Hematopoietic multipotent progenitor cell treated with erythropoietin and hydrocortisone succinate and interleukin-3 and kit ligand, for 15 days (in vitro differentiated cells): ENCODE data around the gene CTSF.
A peak's percentile ranks its signal among the peaks of the same experiment; 100 is the strongest.
"Not testable (repeated sequence)": the region's sequence is repeated elsewhere in the genome, so short reads cannot be mapped to it uniquely, and the experiment has no call there.

Experiments used
- DNase-seq: peaks from one replicate; pipeline ENCODE4 v3.0.0-alpha.2; 2015; ENCODE audit warnings: low spot score

CTSF gene

GRCh38 chr11:66568124-66568916 lies at the start of gene CTSF:
Gene CTSF (minus strand): TSS chr11:66568606. CDS start chr11:66568486, 120 bp downstream.
- DNase-seq = peak; percentile 48

GRCh38 chr11:66617155-66617834 lies 48.9 kb upstream of the CTSF start:
- DNase-seq = no peak

- peak; percentile 99 for DNase-seq
Observed at GRCh38 chr11:66616379-66617154, 48.2 kb upstream of the CTSF start, which contains the start of gene RBM14. Gene RBM14 (plus strand): TSS chr11:66616630. CDS start chr11:66616721, 91 bp downstream.

- peak; percentile 42 for DNase-seq
Observed at GRCh38 chr11:66614073-66614472, 45.7 kb upstream of the CTSF start.

- DNase-seq = no peak
Observed at GRCh38 chr11:66612458-66612857, 44.1 kb upstream of the CTSF start.

GRCh38 chr11:66609721-66610617 lies 41.6 kb upstream of the CTSF start:
- no peak for DNase-seq

- DNase-seq = no peak
Observed at GRCh38 chr11:66607126-66607834, 38.9 kb upstream of the CTSF start.

GRCh38 chr11:66606608-66607007 lies 38.2 kb upstream of the CTSF start:
- not testable (repeated sequence) for DNase-seq

- DNase-seq = peak; percentile 93
Observed at GRCh38 chr11:66604155-66604554, 35.7 kb upstream of the CTSF start.

GRCh38 chr11:66603072-66603471 lies 34.7 kb upstream of the CTSF start:
- no peak for DNase-seq

GRCh38 chr11:66600631-66601233 lies 32.3 kb upstream of the CTSF start:
- DNase-seq = no peak

GRCh38 chr11:66600219-66600618 lies 31.8 kb upstream of the CTSF start:
- no peak for DNase-seq

- no peak for DNase-seq
Observed at GRCh38 chr11:66598993-66599392, 30.6 kb upstream of the CTSF start.

- peak; percentile 86 for DNase-seq
Observed at GRCh38 chr11:66595245-66595904, 27.0 kb upstream of the CTSF start.

- no peak for DNase-seq
Observed at GRCh38 chr11:66593650-66594049, 25.2 kb upstream of the CTSF start.

GRCh38 chr11:66593303-66593635 lies 24.9 kb upstream of the CTSF start:
- no peak for DNase-seq

- peak; percentile 98 for DNase-seq
Observed at GRCh38 chr11:66592457-66593302, 24.3 kb upstream of the CTSF start, which contains the start of the genes CCDC87 and CCS. Gene CCDC87 (minus strand): TSS chr11:66593063. CDS start chr11:66593015, 48 bp downstream. Gene CCS (plus strand): TSS chr11:66593185. CDS start chr11:66593262, 77 bp downstream.

GRCh38 chr11:66591175-66591574 lies 22.8 kb upstream of the CTSF start:
- DNase-seq = no peak
